IPS DF 4.7 (cell line): Measurements from ENCODE around the gene SHQ1.

Source experiments
- DNase-seq: peaks from one replicate; pipeline ENCODE4 v3.0.0-alpha.2; 2013; ENCODE audit warnings: low spot score; ENCODE audit errors: extremely low read depth

SHQ1 gene

GRCh38 chr3:72847751-72848702 is at the start of gene SHQ1:
TSS of gene SHQ1 (minus strand) at chr3:72848445. CDS start at chr3:72848340, 105 bp downstream.
- DNase-seq = peak; percentile 81

GRCh38 chr3:72897758-72898007 is 49.4 kb upstream of the SHQ1 start:
- no peak for DNase-seq

DNA sequence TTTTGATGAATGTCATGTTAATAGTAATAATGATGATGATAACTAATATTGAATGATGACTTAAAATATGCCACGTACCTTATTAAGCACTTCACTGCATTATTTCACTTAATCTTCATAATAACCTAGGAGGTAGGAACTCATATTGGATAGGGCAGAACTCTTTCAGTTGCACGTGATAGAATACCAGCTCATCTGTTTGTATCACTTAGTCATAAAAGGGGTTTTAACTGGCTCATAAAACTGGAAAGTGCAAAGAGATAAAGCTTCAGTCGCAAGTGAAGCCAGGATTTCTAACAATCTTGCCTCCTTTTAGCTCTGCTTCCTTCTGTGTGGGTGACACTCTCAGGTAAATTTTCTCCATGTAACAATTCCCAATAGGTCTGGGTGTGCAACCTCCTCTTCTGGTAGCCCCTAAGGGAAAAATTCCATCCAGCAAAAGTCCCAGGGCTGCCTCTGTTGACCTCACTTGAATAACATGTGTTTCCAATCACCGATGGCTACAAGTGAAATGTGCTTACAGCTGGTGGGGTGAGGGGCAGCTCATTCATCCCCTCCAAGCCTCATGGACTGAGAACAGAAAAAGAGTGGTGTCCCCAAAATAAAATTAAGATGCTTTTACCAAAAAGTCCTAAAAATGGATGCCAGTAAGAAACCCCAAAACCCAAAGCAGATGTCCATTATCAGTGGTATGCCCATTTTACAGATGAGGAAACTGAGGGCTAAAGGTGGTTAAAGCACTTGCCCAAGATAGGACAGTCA is 48.9 kb upstream of the SHQ1 start:
- DNase-seq = no peak

GRCh38 chr3:72894976-72895552 is 46.8 kb upstream of the SHQ1 start:
- DNase-seq = no peak

GRCh38 chr3:72892870-72893269 is 44.6 kb upstream of the SHQ1 start:
- no peak for DNase-seq

- no peak for DNase-seq
Measured at GRCh38 chr3:72892081-72892775, 44.0 kb upstream of the SHQ1 start.

- DNase-seq = no peak
Measured at GRCh38 chr3:72891053-72891855, 43.0 kb upstream of the SHQ1 start.

GRCh38 chr3:72890166-72890925 is 42.1 kb upstream of the SHQ1 start:
- DNase-seq = no peak

- no peak for DNase-seq
Measured at GRCh38 chr3:72889310-72890165, 41.3 kb upstream of the SHQ1 start.

DNA sequence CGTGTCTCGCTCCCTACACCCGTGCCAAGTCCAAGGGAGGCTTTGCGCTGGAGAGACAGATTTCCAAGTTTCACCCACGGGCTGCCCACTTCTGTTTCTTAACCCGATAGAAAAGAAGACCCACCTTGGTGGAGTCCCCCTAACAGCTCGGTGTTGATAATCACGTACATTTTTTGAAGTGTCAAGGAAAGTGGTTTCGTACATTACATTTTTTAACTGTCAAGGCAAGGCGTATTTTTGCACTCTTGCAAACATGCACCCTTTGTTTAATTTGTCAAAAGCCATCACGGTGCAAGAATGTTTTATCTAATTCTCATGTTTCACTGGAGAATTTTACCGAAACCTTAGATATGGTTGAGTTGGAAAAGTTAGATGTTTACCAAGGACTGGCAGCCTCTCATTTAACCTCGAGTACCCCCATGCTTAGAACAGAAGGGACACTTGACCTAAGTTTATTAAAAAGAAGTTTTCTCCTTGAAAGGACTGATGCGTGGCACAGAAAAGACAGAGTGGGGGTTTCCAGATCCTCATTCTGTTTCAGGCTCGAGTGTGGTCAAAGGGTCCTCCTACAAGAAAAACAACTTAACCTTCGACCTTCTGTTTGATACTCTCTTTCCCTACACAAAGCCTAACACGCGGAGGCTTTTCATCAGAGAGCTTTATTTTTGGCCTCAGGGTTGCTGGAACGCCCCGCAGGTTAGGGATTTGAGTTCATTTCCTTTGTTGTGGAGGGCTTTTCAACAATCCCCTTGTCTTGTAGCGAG is 40.5 kb upstream of the SHQ1 start:
- DNase-seq = no peak

- DNase-seq = no peak
Measured at GRCh38 chr3:72887705-72888545, 39.7 kb upstream of the SHQ1 start, which contains the start of gene GXYLT2. TSS of gene GXYLT2 (plus strand) at chr3:72888046. CDS start at chr3:72888234, 188 bp downstream.

DNA sequence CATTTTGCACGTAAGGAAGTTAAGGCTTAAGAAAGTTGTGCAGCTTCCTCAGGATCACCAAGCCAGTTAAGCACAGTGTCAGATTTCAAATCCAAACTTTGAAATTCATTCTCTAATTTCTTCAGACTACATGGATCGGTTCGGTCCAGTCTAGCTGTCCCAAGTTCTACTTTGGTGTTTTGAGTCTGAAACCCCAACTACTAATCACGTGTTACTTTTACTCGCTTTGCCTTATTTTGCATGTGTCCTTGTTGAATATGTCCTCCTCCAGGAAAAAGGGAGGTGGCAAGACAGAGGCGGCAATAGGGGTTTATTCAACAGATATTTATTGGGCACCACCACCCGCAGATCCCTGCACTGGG is 39.1 kb upstream of the SHQ1 start:
- no peak for DNase-seq

- no peak for DNase-seq
Measured at GRCh38 chr3:72872183-72872582, 23.9 kb upstream of the SHQ1 start.

DNA sequence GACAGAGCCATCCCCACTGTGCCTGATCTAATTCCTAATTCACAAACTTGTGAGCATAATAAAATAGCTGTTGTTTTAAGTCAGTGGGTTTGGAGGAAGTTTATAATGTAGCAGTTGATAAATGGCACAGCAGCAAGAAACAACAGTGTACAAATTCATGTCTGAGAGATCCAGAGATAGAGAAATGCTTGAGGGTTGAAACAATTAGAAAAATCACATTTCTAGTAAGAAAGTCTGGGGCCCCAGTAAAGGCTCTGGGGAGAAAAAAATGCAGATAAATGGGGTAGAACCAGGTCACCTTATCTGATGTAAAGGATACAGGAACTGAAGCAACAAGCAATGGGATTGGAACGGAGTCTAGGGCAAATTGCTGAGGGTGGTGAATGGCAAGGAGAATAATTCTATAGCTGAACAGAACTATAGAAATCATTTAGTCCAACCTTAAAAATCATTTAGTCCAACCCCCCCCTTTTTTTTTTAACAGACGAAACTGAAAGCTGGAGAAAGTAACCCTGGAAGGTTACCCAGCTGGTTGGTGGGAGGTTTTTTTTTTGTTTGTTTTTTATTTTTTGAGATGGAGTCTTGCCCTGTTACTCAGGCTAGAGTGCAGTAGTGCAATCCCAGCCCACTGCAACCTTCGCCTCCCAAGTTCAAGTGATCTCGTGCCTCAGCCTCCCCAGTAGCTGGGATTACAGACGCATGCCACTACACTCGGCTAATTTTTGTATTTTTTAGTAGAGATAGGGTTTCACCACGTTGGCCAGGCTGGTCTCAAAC is 14.3 kb upstream of the SHQ1 start:
- DNase-seq = no peak

GRCh38 chr3:72860846-72861245 is 12.6 kb upstream of the SHQ1 start:
- DNase-seq = no peak

- DNase-seq = no peak
Measured at GRCh38 chr3:72860053-72860452, 11.8 kb upstream of the SHQ1 start.

- no peak for DNase-seq
Measured at GRCh38 chr3:72855001-72855400, 6.8 kb upstream of the SHQ1 start.
